NCI-H510A treated with DMSO at 0.1 percent for 48 hours (cell line): ENCODE results near the gene SLC12A8.

Source experiments
- DNase-seq: peaks from one replicate; lab custom pipeline; 2025; lab: John Stamatoyannopoulos, UW

SLC12A8 gene

GRCh38 chr3:125151916-125152315 lies 60.6 kb downstream of the SLC12A8 start:
- DNase-seq: no peak

- DNase-seq: no peak
Measured at GRCh38 chr3:125151442-125151817, 61.1 kb downstream of the SLC12A8 start.

DNA sequence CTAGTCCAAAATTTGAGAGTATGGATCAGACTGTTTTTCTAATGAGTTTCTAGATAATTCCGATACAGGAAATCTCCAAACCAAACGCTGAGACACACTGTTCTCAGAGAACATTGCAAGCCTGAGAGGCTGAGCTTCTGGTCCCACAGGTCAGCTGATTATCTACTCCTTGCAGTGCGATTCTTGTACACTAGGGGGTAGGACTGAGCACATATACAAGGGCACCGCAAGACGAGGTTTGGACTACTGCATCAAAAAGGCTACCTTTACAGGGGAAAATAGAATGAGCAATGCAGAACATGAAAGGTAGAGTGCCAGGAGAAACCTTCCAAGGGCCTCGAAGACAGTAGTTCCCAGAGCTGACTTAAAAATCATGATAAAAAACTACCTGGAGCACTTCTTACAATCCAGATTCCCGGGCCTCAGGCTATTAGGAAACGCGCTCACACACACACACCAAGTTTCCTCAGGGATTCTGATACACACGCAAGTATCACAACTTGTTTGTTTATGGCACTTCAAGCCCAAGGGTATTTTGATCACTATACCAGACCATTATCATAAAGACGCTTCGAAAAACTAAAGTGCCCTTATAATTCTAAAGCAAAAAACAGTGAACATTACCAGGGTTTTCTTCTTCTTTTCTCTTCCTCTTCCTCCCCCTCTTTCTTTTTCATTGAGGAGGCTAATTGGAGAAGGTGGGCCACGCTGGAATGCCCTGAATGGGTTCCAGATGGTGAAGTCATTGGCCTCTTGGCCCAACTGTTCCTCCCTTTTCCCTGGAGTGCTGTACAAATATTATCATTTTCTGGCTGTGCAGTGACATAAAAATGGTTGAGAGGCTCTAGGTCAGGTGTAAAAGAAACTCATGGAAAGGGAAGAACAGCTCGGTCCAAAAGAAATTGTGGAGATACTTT lies 61.8 kb downstream of the SLC12A8 start:
- peak; percentile 4 for DNase-seq

GRCh38 chr3:125149462-125149861 lies 63.1 kb downstream of the SLC12A8 start:
- DNase-seq: no peak

DNA sequence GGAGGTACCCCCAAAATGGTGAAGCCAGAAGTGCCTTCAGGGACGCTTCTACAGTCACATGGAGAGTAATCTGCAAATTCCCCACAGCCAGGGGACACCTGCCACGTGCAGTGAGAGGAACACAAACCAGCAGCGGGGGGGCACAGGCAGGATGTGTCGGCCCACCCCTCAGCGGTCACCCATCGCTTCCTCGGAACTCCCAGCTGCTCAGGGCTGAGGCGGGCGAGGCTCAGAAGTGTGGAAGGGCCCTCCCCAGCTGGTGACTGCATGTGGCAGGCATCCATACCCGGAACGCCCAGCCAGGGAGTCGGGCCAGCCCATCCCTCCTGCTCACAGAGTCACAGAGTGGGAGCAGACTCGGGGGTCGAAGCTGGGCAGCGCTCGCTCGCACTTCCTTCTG lies 63.7 kb downstream of the SLC12A8 start:
- no peak for DNase-seq

DNA sequence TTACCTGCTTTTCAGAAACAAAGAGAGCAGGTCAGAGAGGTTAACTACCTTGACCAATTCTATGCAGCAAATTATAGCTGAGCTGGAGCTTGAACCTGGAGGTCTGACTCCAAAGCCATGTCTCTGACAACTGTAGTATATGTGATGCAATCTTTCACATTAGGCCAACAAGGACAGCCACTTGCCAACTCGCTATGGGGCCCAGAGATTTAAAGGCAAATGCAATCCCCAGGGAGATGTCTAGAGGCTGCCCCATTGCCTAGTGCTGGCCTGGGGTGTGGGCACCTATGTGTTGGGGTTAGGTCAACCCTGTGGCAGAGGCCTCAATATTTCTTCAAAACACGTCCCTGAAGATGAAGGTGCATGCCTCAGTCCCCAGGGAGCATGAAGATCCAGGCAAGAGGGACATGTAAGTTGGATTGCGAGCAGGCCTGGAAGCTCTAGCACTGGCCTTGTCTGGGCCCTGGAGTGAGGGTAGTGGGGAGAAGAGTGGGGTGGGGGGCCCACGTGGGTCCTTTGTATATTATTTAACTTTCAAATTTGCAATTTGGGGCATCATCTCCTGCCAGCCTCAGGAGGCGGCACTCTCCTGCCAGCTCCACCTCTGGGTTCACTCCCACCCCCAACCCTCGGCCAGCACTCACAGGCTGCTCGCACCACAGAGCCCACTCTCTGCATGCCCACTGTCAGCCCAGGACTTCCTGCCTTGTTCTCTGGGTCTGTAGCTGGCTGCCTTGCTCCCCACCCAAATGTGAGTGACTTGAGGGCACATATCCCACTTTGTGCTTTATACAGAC lies 64.3 kb downstream of the SLC12A8 start:
- no peak for DNase-seq

DNA sequence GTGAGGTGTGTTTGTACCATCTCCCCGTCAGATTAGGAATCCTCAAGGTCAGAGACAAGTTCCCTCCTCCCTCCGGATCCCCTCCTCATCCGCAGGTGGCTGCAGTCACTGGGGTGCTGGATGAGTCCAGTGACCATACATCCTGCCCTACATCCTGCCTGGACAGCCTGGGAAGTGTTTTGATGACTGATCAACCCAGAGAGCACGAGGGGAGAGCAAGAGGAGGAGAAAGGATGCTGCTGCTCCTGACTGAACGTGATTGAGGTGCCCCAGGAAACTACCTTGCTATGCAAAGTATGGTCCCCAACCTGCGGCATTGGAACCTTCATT lies 65.1 kb downstream of the SLC12A8 start:
- no peak for DNase-seq

DNA sequence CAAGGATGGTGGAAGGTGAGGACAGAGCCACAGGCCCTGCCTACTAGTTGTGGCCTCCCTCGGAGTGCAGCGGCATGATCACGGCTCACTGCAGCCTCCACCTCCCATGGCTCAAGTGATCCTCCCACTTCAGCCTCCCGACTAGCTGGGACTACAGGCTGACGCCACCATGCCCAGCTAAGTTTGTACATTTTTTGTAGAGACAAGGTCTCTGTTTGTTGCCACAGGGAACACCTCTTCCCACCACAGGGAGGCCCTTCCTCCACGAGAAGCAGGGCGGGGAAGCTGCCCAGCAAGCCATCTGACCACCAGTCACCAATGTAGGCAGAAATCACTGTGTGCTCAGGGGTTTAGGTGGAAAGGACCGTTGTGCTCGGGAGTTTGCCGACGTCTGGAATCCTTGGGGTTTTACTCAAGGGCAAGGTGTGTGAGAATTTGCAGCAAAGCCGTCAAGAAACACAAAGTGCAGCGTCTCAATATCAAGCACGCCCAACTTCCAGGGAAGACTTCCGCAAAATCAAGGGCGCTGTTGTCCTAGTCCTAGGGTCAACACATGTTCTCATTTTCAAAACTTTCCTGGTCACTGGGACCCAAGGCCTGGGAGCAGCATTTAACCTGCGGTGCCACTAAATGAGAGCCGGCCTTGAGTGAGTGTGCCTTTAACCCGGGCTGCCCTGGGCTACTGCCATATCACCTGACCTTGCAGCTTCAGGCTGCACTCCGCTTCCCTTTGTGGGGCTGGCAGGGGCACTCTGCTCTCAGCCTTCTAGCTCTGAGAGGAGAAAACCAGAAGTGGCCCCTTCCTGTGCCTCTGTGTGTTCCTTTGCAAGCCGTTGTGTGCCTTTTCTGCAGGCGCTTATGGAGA lies 65.7 kb downstream of the SLC12A8 start:
- no peak for DNase-seq

DNA sequence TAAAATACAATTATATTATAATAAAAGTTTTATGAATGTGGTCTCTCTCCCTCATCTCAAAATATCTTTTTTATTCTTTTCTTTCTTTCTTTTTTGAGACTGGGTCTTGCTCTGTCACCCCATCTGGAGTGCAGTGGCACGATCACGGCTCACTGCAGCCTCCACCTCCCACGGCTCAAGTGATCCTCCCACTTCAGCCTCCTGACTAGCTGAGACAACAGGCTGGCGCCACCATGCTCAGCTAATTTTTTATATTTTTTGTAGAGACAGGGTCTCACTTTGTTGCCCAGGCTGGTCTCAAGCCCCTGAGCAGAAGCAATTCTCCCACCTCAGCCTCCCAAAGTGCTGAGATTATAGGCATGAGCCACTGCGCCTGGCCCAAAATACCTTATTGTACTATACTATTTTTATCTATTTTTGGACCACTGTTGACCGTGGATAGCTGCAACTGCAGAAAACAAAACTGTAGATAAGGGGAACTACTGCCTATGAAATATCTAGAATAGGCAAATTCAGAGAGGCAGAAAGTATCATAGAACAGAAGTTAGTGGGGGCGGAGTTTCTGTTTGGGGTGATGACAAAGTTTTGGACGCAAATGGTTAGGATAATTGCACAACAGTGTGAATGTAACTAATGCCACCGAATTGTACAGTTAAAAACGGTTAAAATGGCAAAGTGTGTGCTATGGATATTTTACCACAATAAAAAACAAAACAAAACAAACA lies 66.6 kb downstream of the SLC12A8 start:
- DNase-seq: no peak

GRCh38 chr3:125144653-125145314 lies 67.8 kb downstream of the SLC12A8 start:
- no peak for DNase-seq

GRCh38 chr3:125143982-125144652 lies 68.4 kb downstream of the SLC12A8 start:
- no peak for DNase-seq

- DNase-seq: no peak
Measured at GRCh38 chr3:125143538-125143937, 69.0 kb downstream of the SLC12A8 start.

DNA sequence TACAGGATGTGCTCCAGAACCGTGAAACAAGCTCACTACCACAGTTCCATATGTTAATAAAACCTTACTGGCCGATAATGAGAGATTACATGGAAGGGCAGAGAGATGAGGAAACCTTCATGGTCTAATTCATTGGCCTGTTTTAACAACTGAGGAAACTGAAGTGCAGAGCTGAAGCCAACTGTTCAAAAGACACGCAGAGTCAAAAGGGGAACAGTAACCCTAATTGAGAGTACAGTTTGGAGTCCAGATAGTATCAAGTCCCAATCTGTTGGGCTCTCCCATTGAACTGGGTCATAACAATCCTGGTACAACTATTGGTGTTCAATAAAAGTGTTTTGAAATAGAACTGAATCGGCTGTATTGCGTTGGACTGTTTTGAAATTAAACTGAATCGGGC lies 69.6 kb downstream of the SLC12A8 start:
- DNase-seq: no peak

DNA sequence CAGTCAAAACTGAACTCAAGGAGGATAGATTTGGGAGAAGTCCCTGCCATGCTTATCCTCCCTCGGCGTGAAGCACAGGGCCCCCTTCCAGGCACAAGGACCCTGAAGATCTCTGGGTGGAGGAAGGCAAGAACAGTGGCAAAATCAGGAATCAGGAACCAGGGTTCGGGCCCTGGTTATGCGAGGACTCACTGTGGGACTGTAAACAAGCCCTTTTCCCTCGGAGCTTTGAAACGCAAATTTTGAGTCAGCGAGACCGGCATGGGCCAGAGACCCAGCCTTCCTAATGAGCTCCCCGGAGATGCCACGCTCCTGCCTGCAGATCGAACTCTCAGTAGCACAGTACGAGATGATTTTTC lies 70.1 kb downstream of the SLC12A8 start:
- no peak for DNase-seq

DNA sequence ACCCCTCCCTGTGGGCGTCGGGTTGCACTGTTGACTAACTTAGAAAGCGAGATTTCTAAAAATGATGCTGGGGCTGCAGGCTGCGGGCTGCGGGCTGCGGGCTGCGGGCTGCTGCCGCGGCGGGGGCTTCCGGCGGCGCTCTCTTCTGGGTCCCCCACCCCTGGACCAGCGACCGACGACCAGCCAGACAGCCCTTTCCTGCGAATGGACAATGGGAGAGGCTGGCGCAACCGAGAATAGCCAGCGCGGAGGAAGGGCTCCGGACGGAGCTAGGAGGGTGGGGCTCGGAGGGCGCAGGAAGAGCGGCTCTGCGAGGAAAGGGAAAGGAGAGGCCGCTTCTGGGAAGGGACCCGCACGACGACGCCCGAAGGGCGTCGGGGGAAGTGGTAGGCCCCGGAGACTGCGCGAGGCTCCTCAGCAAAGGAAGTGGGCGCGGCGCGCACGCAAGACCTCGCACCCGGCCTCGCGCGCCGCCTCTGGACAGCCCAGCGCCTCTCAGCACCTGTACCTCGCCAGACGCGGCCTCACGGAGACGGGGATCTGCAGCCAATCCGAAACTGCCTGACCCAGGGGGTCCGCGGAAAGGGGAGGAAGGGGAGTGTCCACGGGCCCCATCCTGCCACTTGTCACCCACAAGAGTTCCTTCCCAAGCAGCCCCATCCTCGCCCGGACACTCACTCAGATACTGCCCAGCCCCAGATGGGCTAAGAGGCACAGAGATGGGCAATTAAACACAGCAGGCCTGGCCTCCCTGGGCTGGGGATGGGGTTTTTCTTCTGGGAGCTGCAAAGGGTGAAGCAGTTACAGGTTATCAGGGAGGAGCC lies 70.7 kb downstream of the SLC12A8 start:
- DNase-seq: no peak

DNA sequence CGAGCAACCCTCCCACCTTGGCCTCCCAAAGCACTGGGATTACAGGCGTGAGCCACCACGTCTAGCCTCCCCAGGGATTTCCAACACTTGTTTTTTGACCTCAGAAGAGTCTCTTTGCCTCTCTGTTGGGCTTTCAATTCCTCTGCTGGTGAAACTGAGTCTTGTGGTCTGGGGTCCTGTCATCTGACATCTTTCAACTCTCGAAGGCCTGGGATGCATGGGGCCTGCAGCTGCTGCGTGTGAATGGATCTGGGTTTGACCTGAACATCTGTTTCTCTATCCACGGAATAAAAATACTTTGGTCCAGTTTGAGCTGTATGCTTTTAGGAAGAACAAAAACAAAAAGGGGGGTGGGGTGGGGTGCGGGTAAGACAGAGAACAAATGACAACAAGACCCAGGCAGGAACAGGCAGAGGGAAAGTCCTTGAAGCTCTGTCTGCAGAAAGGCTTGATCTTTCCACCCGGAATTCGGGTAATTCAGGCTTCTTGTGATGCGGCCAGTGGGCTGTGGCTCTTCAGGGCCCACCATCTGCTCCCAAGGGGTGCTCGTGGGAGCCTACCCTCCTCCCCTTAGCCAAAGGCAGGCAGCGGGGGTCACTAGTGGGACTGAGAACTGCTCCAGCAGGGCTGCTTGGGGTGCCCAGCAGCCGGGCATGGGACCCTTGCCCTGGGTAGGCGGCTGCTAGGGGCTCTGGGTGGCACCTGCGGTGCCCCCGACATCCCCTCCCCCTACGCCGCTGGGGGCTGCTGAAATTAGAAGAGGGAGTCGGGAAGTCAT lies 71.5 kb downstream of the SLC12A8 start:
- no peak for DNase-seq

- DNase-seq: no peak
Measured at GRCh38 chr3:125140011-125140817, 72.3 kb downstream of the SLC12A8 start.

DNA sequence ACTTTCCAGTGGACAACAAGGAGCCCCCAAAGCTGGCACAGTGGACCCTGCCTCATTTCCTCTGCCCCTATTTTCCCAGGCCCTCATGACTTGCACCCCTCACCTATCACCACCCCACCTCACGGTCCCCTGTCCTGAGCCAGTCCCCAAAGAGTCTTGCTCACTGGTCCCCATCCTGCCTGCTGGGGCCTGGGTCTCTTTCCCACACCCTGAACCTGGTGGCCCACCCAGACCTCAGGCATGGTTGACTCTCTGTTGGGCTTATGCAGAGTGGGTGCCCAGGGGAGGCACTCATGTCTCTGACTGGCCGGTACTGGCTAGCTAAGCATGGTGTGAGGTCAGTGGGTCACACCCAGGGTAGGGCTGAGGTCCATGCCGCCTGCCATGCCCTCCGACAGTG lies 73.2 kb downstream of the SLC12A8 start:
- no peak for DNase-seq
